Pons (tissue), 1 donor: Measurements from ENCODE around the gene FGD6.
"Not testable (repeated sequence)": the region's sequence is repeated elsewhere in the genome, so short reads cannot be mapped to it uniquely, and the experiment has no call there.

Source experiments
- DNase-seq: peaks from one replicate; pipeline ENCODE4 v3.0.0-alpha.2; 2016; ENCODE audit warnings: low spot score

The FGD6 gene

DNA sequence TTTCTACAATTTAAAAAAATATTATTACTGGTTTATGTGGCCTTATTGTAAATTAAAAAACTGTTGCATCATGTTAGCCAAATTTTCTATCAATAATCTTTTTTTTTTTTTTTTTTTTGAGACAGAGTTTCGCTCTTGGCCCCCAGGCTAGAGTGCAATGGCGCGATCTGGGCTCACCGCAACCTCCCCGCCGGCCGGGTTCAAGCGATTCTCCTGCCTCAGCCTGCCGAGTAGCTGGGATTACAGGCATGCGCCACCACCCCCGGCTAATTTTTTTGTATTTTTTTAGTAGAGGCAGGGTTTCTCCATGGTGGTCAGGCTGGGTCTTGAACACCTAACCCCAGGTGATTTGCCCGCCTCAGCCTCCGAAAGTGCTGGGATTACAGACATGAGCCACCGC lies 16.9 kb upstream of the FGD6 start:
- not testable (repeated sequence) for DNase-seq

- no peak for DNase-seq
These were observed 13.9 kb upstream of the FGD6 start for GRCh38 chr12:95231190-95231589.

GRCh38 chr12:95230313-95230712 lies 13.0 kb upstream of the FGD6 start:
- DNase-seq, result no peak

GRCh38 chr12:95229636-95230035 lies 12.4 kb upstream of the FGD6 start:
- no peak for DNase-seq

DNA sequence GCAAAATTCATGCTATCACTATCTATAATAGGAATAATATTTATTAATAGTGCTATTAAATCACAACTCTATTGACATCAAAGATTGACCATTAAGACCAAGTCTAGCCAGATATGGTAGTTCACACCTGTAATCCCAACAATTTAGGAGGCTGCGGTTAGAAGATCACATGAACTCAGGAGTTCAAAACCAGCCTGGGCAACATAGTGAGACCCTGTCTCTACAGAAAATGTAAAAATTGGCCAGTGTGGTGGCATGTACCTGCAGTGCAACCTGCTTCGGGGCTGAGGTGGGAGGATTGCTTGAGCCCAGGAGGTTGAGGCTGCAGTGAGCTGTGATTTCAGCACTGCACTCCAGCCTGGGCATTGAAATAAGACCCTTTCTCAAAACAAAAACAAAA lies 11.3 kb upstream of the FGD6 start:
- DNase-seq, result no peak

DNA sequence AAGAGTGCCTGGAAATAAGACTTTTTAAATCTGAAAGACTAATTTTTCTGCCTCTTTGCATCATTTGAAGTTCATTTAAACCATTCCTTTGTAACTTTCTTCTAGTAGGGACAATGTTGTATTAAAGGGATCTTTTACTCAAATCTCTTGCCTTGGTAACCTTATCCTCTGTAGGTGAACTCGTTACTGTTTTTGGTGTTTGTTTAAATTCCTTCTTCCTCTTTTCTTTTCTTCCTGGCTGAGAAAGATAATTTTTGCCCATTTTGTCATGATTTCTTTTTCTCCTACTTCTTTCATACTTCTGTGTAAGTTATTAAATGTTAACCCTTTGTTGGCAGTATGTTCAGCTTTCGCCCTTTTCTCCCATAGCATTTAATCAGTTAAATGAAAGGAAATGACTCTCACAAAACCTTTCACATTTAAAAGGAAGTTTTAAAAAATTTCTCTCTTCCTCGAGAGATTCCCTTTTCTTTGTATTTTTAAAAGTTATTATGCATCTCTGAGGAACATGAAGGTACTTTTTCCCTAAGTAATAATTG lies 10.6 kb upstream of the FGD6 start:
- DNase-seq, result no peak

DNA sequence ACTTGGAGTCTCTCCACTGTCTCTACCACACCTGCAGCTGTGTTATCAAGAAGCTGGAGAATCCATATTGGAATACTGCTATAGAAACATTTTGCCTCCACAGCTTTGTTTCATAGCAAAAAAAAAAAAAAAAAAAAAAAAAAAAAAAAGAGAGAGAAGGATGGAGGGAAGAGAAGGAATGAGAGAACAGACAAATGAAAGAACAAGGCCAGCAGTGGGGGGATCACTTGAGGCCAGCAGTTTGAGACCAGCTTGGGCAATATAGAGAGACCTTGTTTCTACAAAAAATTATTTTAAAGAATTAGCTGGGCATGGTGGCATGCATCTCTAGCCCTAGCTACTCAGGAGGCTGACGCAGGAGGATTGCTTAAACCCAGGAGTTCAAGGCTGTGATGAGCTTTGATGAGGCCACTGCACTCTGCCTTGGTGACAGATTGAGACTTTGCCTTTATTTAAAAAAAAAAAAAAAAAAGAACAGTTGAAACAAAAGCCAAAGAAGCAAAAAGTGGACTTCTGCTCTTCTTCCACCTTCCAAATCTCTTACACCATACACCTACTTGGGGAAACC lies 8.5 kb upstream of the FGD6 start:
- no peak for DNase-seq

DNA sequence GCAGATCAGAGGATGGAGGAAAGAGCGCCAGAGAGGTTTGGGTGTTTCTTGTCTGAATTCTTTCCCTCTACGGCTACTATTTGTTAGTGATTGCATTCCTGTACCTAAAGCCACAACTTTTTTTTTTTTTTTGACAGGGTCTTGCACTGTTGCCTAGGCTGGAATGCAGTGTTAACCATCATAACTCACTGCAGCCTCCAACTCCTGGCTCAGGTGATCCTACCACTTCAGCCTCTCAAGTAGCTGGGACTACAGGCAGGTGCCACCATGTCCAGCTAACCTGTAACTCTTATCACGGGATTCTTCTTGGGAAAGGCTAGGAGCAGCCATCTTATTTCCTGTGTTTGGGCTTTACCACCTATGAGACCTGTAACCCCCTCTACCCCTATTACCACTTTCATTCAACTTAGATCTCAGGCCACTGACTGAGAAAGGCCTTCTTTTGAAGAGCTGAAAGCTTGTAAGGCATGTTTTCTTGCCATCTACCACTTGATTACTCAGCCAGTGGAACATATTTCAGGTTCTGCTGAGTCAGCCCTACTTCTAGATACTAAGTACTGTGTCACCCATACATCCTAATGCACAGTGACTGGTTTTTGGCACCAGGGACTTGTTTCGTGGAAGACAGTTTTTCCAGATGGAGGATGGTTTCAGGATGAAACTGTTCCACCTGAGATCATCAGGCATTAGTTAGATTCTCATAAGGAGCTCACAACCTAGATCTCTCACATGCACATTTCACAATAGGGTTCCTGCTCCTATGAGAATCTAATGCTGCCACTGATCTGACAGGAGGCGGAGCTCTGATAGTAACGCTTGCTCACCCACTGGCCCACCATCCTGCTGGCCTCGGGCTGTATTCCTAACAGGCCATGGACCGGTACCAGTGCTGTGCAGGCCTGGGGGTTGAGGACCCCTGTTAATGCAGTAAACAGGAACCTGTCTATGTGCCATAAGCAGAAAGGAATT lies 7.2 kb upstream of the FGD6 start:
- DNase-seq, result no peak

DNA sequence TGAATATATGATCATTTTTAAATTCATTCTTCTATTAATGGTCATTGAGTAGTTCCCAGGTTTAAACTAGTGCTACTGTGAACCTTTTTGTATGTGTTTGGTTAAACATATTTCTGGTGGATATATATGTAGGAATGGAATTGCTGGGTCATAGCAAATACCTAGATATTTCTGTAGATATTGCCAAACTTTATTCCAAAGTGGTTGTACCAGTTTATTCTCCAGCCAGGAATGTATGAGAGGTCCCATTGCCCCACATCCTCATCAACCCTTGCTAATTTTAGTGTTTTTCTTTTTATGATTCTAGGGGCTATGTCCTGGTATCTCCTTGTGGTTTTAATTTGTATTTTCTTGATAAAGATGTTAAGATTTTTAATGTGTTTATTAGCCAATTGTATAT lies 3.5 kb upstream of the FGD6 start:
- no peak for DNase-seq

GRCh38 chr12:95220190-95220589 lies 2.9 kb upstream of the FGD6 start:
- no peak for DNase-seq

GRCh38 chr12:95218150-95219133 lies 1.2 kb upstream of the FGD6 start:
- peak; percentile 52 for DNase-seq

DNA sequence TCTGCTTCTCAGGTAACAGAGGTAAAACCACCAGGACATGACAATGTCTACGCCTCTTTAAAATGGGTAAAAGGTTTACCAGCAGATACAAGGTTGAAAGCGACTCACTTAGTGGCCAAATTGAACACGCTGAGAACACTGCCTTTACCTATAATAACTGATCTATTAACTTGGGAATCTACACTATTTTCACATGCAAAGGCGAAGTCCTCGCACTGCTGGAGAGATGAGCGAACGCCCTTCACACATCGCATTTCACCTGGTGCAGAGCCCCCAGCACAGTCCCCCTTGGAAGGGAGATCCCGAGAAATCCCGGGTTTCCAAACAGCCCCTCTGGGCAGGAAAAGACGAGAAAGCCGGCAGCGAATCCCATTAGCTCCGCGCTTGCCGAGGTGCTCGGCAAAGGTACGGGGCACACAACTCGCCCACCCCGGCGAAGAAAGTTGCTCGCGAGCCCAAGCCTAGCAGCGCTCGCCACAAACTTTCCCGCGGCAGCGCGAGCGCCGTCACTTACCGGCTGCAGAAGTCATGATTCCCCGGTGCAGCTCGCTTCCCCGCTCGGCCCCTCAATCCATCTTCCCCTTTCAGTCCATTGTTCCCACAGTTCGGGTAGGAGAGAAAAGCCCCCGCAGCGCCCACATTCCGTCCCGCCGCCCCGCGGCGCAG lies 423 bp downstream of the FGD6 start:
- DNase-seq, result no peak

- peak; percentile 52 for DNase-seq
These were observed 1.3 kb downstream of the FGD6 start for GRCh38 chr12:95215949-95216348.

DNA sequence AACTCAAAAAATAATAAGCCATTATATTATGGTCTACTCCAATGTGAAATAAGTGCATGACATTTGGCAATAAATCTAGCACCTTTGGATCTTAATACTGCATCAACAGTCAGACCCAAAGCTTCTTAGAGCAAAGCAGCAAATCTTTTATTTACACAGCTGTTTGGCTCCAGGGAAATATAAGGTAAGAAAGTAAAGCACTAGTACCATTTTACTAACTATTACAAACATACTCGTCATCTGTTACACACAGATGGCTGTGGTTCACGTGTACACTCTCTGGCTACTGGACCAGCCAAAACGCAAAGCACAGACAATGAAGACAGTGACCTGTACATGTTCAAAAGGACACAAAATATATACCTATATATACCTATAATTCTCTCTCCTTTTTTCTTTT lies 2.8 kb downstream of the FGD6 start:
- no peak for DNase-seq

DNA sequence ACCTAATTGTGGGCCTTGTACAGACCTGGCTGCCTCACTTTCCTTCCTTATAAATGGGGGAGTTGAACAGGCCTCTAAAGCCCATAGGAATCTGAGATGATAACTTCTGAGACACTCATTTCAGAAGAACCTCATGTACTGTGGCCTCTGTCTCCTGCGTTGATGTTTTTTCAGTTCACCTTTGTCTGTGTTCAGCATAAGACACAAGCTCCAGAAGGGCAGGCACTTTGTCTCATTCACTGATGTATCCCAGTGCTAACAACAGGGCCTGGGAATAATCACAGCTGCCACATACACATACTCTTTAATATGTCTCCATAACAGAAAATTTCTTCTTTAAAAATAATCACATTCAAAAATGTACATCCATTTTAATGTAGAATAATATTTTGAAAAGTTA lies 3.3 kb downstream of the FGD6 start:
- no peak for DNase-seq

- DNase-seq, result no peak
These were observed 4.1 kb downstream of the FGD6 start for GRCh38 chr12:95213119-95213518.

DNA sequence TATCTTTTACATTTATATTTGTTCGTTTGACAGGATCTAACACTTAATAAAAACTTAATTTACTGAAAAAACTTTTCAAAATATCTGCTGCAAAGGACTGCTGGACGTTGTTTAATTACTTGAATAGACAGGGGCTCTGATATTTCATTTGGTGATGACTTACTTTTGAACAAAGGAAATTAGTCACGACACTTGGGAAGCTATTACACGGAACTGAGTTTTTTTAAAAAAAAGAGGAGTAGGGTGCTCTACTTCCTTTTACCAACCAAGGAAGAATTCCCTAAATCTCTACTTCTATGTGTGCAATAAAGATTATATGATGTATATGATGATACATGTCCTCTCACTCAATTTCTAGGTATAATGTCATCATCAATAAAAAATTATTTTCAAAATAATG lies 4.7 kb downstream of the FGD6 start:
- no peak for DNase-seq

- no peak for DNase-seq
These were observed 8.6 kb downstream of the FGD6 start for GRCh38 chr12:95208678-95209077.

- DNase-seq, result no peak
These were observed 9.9 kb downstream of the FGD6 start for GRCh38 chr12:95207407-95207806.

DNA sequence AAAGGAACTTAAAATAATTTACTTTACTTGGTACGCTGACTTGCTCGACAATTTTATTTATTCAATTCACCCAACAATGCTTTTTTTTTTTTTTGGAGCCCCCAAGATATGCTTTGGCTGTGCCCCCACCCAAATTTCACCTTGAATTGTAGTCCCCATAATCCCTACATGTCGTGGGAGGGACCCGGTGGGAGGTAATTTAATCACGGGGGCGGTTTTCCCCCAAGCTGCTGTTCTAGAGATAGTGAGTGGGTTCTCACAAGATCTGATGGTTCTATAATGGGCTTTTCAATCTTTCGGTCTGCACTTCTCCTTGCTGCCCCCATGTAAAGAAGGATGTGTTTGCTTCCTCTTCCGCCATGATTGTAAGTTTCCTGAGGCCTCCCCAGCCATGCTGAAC lies 10.4 kb downstream of the FGD6 start:
- DNase-seq, result no peak

DNA sequence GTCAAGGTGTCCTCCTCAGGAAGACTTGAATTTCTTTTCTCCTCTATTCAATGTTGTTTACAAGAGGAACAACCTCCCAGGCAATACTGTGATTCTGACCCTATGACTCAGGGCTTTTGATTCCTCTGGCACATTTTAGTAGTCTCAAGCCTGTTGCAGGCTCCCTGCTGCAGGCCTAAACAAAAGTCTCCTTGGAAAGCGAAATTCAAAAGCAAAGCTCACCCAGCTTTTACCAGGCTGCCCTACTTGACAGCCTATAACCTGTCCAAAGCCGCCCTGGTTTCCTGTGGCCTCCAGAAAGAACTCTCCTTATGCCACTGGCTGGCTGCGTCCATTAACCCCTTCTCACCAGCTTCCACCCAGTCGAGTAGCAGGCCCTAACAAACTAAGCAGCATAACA lies 11.6 kb downstream of the FGD6 start:
- DNase-seq, result peak; percentile 59
